ENCODE data around the gene MAX. TPM values are rescaled to one million over a fixed set of nuclear protein-coding genes. Genes with fewer than 3 reads are reported as not detected.

MAX gene
- total and polyA plus RNA-seq, 2 donors (not counting 1 experiment from before 2014, with no cell fraction given) = 35.0 to 85.8 TPM

- peaks cover 18% of the 10 kb centered on the region for H3K27me3 ChIP-seq (ENCODE audit: control insufficient read depth, insufficient read depth, low read length)
- DNase-seq (ENCODE audit: low read depth in 2 of 2) = no peak
- TF ChIP-seq EZH2 (IDR thresholded peaks at IDR 0.05; ENCODE audit: low read length, missing control alignments) = no peak
- no peak for TF ChIP-seq CTCF (conservative IDR thresholded peaks at IDR 0.05 in 1 of 2, IDR thresholded peaks at IDR 0.05 in 1 of 2; ENCODE audit: low read depth in 1 of 2, low read length in 2 of 2)
- no peak overlapping the region for H3K27ac ChIP-seq (ENCODE audit: insufficient read depth, low read length)
- H3K79me2 ChIP-seq (ENCODE audit: control insufficient read depth, insufficient read depth, low read length) = no peaks in the 10 kb centered on the region
- no peak overlapping the region for H3K9ac ChIP-seq (ENCODE audit: insufficient read depth, low read length)
- H3K9me3 ChIP-seq (ENCODE audit: control insufficient read depth, insufficient read depth, low read depth, low read length) = no peaks in the 10 kb centered on the region
- no peak overlapping the region for H2AFZ ChIP-seq (ENCODE audit: low read length)
- H3K4me1 ChIP-seq (ENCODE audit: control insufficient read depth, extremely low read depth, insufficient read depth, low read length) = no peaks in the 10 kb centered on the region
- H3K4me3 ChIP-seq (replicated peaks in 1 of 4; ENCODE audit: control extremely low read depth in 1 of 4, insufficient read depth in 1 of 4, low read depth in 3 of 4, low read length in 4 of 4) = no peak overlapping the region
- no peaks in the 10 kb centered on the region for H4K20me1 ChIP-seq (ENCODE audit: control insufficient read depth, extremely low read depth, insufficient read depth, low read length)
- no peaks in the 10 kb centered on the region for H3K36me3 ChIP-seq (ENCODE audit: control insufficient read depth, insufficient read depth, low read length)
- no peak overlapping the region for H3K4me2 ChIP-seq (ENCODE audit: extremely low read depth, insufficient read depth, low read length)
These were observed 40.1 kb upstream of the MAX start for GRCh38 chr14:65142429-65142828.

- Histone ChIP-seq H3K79me2 (ENCODE audit: control insufficient read depth, insufficient read depth, low read length) (no peaks in the 10 kb centered on the region), H3K27me3 (ENCODE audit: control insufficient read depth, insufficient read depth, low read length) (peaks cover 18% of the 10 kb centered on the region)
- no peak for TF ChIP-seq EZH2 (IDR thresholded peaks at IDR 0.05; ENCODE audit: low read length, missing control alignments)
- no peak for TF ChIP-seq CTCF (conservative IDR thresholded peaks at IDR 0.05 in 1 of 2, IDR thresholded peaks at IDR 0.05 in 1 of 2; ENCODE audit: low read depth in 1 of 2, low read length in 2 of 2)
These were observed 39.2 kb upstream of the MAX start for GRCh38 chr14:65141523-65141922.

GRCh38 chr14:65137648-65138307 is 35.5 kb upstream of the MAX start:
- peak in 1 of 2 donors; percentile 72 for DNase-seq (ENCODE audit: low read depth in 2 of 2)
- Histone ChIP-seq H3K9me3 (ENCODE audit: control insufficient read depth, insufficient read depth, low read depth, low read length) (no peaks in the 10 kb centered on the region), H4K20me1 (ENCODE audit: control insufficient read depth, extremely low read depth, insufficient read depth, low read length) (no peaks in the 10 kb centered on the region), H3K27ac (ENCODE audit: insufficient read depth, low read length) (no peak overlapping the region), H3K4me1 (ENCODE audit: control insufficient read depth, extremely low read depth, insufficient read depth, low read length) (no peaks in the 10 kb centered on the region), H3K36me3 (ENCODE audit: control insufficient read depth, insufficient read depth, low read length) (no peaks in the 10 kb centered on the region), H3K4me3 (replicated peaks in 1 of 4; ENCODE audit: control extremely low read depth in 1 of 4, insufficient read depth in 1 of 4, low read depth in 3 of 4, low read length in 4 of 4) (no peak overlapping the region), H3K79me2 (ENCODE audit: control insufficient read depth, insufficient read depth, low read length) (no peaks in the 10 kb centered on the region), H3K27me3 (ENCODE audit: control insufficient read depth, insufficient read depth, low read length) (peaks cover 3% of the 10 kb centered on the region), H3K9ac (ENCODE audit: insufficient read depth, low read length) (no peak overlapping the region), H2AFZ (ENCODE audit: low read length) (no peak overlapping the region), H3K4me2 (ENCODE audit: extremely low read depth, insufficient read depth, low read length) (no peak overlapping the region)
- TF ChIP-seq EZH2 (IDR thresholded peaks at IDR 0.05; ENCODE audit: low read length, missing control alignments) (no peak), CTCF (conservative IDR thresholded peaks at IDR 0.05 in 1 of 2, IDR thresholded peaks at IDR 0.05 in 1 of 2; ENCODE audit: low read depth in 1 of 2, low read length in 2 of 2) (no peak)

More at GRCh38 chr14:65141523-65141922, 39.2 kb upstream of the MAX start:
- no peak overlapping the region for H2AFZ ChIP-seq (ENCODE audit: low read length)
- no peaks in the 10 kb centered on the region for H3K36me3 ChIP-seq (ENCODE audit: control insufficient read depth, insufficient read depth, low read length)
- H3K27ac ChIP-seq (ENCODE audit: insufficient read depth, low read length) = no peak overlapping the region
- H3K4me2 ChIP-seq (ENCODE audit: extremely low read depth, insufficient read depth, low read length) = no peak overlapping the region
- H3K4me1 ChIP-seq (ENCODE audit: control insufficient read depth, extremely low read depth, insufficient read depth, low read length) = no peaks in the 10 kb centered on the region
- H3K4me3 ChIP-seq (replicated peaks in 1 of 4; ENCODE audit: control extremely low read depth in 1 of 4, insufficient read depth in 1 of 4, low read depth in 3 of 4, low read length in 4 of 4) = no peak overlapping the region
- H4K20me1 ChIP-seq (ENCODE audit: control insufficient read depth, extremely low read depth, insufficient read depth, low read length) = no peaks in the 10 kb centered on the region
- H3K9ac ChIP-seq (ENCODE audit: insufficient read depth, low read length) = no peak overlapping the region
- H3K9me3 ChIP-seq (ENCODE audit: control insufficient read depth, insufficient read depth, low read depth, low read length) = no peaks in the 10 kb centered on the region
- no peak for DNase-seq (ENCODE audit: low read depth in 2 of 2)

Measured in fibroblast of lung (primary cell).